ENCODE data around the gene MEIKIN. TPM values are rescaled to one million over a fixed set of nuclear protein-coding genes. Genes with fewer than 3 reads are reported as not detected.
"Not testable (repeated sequence)": the region's sequence is repeated elsewhere in the genome, so short reads cannot be mapped to it uniquely, and the experiment has no call there.

MEIKIN gene
- total RNA-seq, 3 donors from 2014 or later (not counting 1 experiment from before 2014, with no cell fraction given) = 1.1 TPM; not detected in 2

- H3K36me3 ChIP-seq (ENCODE audit: control insufficient read depth, insufficient read depth, low read length); H3K27me3 ChIP-seq (ENCODE audit: control insufficient read depth, insufficient read depth, low read length); H3K9me3 Mint-ChIP-seq; intact Hi-C loops (cut with micrococcal nuclease); H3K27ac Mint-ChIP-seq; H3K4me3 Mint-ChIP-seq; H3K4me3 ChIP-seq (ENCODE audit: low read length); H3K27ac ChIP-seq (ENCODE audit: low read length); H3K36me3 Mint-ChIP-seq; H3K9me3 ChIP-seq (ENCODE audit: control insufficient read depth, insufficient read depth, low read length); DNase-seq; H3K27me3 Mint-ChIP-seq (ENCODE audit: low read depth in 2 of 2); ATAC-seq: not testable (repeated sequence)
- peaks cover 18% of the 10 kb centered on the region for H3K4me1 ChIP-seq (ENCODE audit: control insufficient read depth, insufficient read depth, low read length)
- peaks cover 0 to 19% of the 10 kb centered on the region in 2 donors for H3K4me1 Mint-ChIP-seq
- whole genome bisulfite sequencing (ENCODE audit: insufficient coverage) = 93% methylated on average over 2 of the region's 2 CpGs
Measured at GRCh38 chr5:131832702-131833101, 112.8 kb downstream of the MEIKIN start.

- Histone ChIP-seq H3K9me3 (ENCODE audit: control insufficient read depth, insufficient read depth, low read length) (no peaks in the 10 kb centered on the region), H3K27ac (ENCODE audit: low read length) (no peak overlapping the region), H3K27me3 (ENCODE audit: control insufficient read depth, insufficient read depth, low read length) (no peaks in the 10 kb centered on the region), H3K36me3 (ENCODE audit: control insufficient read depth, insufficient read depth, low read length) (no peaks in the 10 kb centered on the region), H3K4me1 (ENCODE audit: control insufficient read depth, insufficient read depth, low read length) (peaks cover 7% of the 10 kb centered on the region), H3K4me3 (ENCODE audit: low read length) (no peak overlapping the region)
- Mint-ChIP-seq H3K36me3 (no peaks in the 10 kb centered on the region), H3K9me3 (no peaks in the 10 kb centered on the region), H3K4me3 (no peak overlapping the region), H3K27ac (no peak overlapping the region), H3K4me1 (peaks cover 0 to 6% of the 10 kb centered on the region in 2 donors), H3K27me3 (ENCODE audit: low read depth in 2 of 2) (peaks cover 8 to 24% of the 10 kb centered on the region in 2 donors)
- no peak for TF ChIP-seq CTCF (IDR thresholded peaks at IDR 0.05)
- ATAC-seq (no peak), DNase-seq (no peak)
- 94% methylated on average over 2 of the region's 2 CpGs for WGBS (ENCODE audit: insufficient coverage)
- intact Hi-C loops (cut with micrococcal nuclease) = no loop called here
Measured at GRCh38 chr5:131825404-131826013, 120.0 kb downstream of the MEIKIN start.

- intact Hi-C loops (cut with micrococcal nuclease) = no loop called here
- DNase-seq = no peak
- no peak for TF ChIP-seq CTCF (IDR thresholded peaks at IDR 0.05)
- Histone ChIP-seq H3K9me3 (ENCODE audit: control insufficient read depth, insufficient read depth, low read length) (no peaks in the 10 kb centered on the region), H3K4me3 (ENCODE audit: low read length) (no peak overlapping the region), H3K4me1 (ENCODE audit: control insufficient read depth, insufficient read depth, low read length) (peaks cover under 1% of the 10 kb centered on the region), H3K36me3 (ENCODE audit: control insufficient read depth, insufficient read depth, low read length) (no peaks in the 10 kb centered on the region), H3K27me3 (ENCODE audit: control insufficient read depth, insufficient read depth, low read length) (no peaks in the 10 kb centered on the region), H3K27ac (ENCODE audit: low read length) (no peak overlapping the region)
- Mint-ChIP-seq H3K4me3 (no peak overlapping the region), H3K27ac (no peak overlapping the region), H3K9me3 (no peaks in the 10 kb centered on the region), H3K4me1 (peaks cover 0 to 6% of the 10 kb centered on the region in 2 donors), H3K36me3 (no peaks in the 10 kb centered on the region), H3K27me3 (ENCODE audit: low read depth in 2 of 2) (peaks cover 8 to 27% of the 10 kb centered on the region in 2 donors)
- no peak for ATAC-seq
- no CpG with 5 or more reads among the region's 1 CpG for whole genome bisulfite sequencing (ENCODE audit: insufficient coverage)
Measured at GRCh38 chr5:131824631-131825030, 120.8 kb downstream of the MEIKIN start.

GRCh38 chr5:131821221-131821620 lies 124.2 kb downstream of the MEIKIN start:
- H3K4me1 ChIP-seq (ENCODE audit: control insufficient read depth, insufficient read depth, low read length) = peaks cover 3% of the 10 kb centered on the region
- no CpG with 5 or more reads among the region's 1 CpG for WGBS (ENCODE audit: insufficient coverage)
- DNase-seq (no peak), ATAC-seq (no peak)
- no peak for TF ChIP-seq CTCF (IDR thresholded peaks at IDR 0.05)
- peaks cover 7 to 11% of the 10 kb centered on the region in 2 donors for H3K4me1 Mint-ChIP-seq
- no peaks in the 10 kb centered on the region for H3K27me3 ChIP-seq (ENCODE audit: control insufficient read depth, insufficient read depth, low read length)
- no peaks in the 10 kb centered on the region for H3K9me3 Mint-ChIP-seq
- intact Hi-C loops (cut with micrococcal nuclease) = no loop called here
- H3K27ac ChIP-seq (ENCODE audit: low read length) = no peak overlapping the region
- H3K36me3 ChIP-seq (ENCODE audit: control insufficient read depth, insufficient read depth, low read length) = no peaks in the 10 kb centered on the region
- H3K27ac Mint-ChIP-seq = no peak overlapping the region
- no peak overlapping the region for H3K4me3 ChIP-seq (ENCODE audit: low read length)
- peaks cover 8 to 27% of the 10 kb centered on the region in 2 donors for H3K27me3 Mint-ChIP-seq (ENCODE audit: low read depth in 2 of 2)
- no peaks in the 10 kb centered on the region for H3K36me3 Mint-ChIP-seq
- H3K9me3 ChIP-seq (ENCODE audit: control insufficient read depth, insufficient read depth, low read length) = no peaks in the 10 kb centered on the region
- no peak overlapping the region for H3K4me3 Mint-ChIP-seq
